Activated CD4-positive, alpha-beta T cell treated with anti-CD3 and anti-CD28 coated beads for 24 hours (primary cell): ENCODE results near the gene RPL29.

ENCODE experiments used
- DNase-seq, 2 donors: peaks; one replicate each; pipeline ENCODE4 v3.0.0-alpha.2; 2020; ENCODE audit warnings: low read depth in 2 of 2

Gene RPL29

GRCh38 chr3:52025453-52025852, 29.8 kb upstream of the RPL29 start:
- DNase-seq = no peak

- DNase-seq = no peak
These were observed 29.2 kb upstream of the RPL29 start for GRCh38 chr3:52024765-52025452.

- DNase-seq = no peak
These were observed 28.4 kb upstream of the RPL29 start for GRCh38 chr3:52023860-52024764.

DNA sequence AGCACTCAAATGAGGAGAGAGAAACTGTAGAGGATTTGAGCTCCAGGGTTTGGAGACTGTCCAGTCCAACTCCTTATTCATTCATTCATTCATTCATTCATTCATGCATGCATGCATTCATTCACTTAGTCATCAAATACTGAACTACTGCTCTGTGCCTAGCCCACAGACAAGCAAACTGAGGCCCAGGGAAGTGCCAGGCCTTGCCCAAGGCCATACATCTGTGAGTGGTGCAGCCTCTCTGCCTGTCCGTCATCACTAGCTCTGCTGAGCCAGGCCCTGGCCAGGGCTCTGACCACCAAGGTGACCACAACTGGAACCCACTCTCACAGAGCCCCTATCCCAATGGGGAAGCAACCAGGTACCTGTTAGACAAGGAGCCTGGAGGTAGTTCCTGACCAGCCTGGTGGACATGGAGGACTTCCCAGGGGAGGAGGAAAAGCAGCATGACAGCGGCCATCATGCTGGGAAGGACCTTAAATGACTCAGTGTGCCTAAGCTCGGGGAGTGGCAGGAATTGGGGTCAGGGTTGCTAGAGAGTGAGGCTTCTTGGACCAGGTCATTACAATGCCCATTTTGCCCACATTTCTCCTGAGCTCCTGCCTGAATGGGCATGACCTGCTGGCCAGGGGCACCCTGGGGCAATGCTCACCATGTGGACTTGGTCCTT, 27.5 kb upstream of the RPL29 start:
- DNase-seq = no peak

- DNase-seq = no peak
These were observed 26.8 kb upstream of the RPL29 start for GRCh38 chr3:52022323-52023100.

DNA sequence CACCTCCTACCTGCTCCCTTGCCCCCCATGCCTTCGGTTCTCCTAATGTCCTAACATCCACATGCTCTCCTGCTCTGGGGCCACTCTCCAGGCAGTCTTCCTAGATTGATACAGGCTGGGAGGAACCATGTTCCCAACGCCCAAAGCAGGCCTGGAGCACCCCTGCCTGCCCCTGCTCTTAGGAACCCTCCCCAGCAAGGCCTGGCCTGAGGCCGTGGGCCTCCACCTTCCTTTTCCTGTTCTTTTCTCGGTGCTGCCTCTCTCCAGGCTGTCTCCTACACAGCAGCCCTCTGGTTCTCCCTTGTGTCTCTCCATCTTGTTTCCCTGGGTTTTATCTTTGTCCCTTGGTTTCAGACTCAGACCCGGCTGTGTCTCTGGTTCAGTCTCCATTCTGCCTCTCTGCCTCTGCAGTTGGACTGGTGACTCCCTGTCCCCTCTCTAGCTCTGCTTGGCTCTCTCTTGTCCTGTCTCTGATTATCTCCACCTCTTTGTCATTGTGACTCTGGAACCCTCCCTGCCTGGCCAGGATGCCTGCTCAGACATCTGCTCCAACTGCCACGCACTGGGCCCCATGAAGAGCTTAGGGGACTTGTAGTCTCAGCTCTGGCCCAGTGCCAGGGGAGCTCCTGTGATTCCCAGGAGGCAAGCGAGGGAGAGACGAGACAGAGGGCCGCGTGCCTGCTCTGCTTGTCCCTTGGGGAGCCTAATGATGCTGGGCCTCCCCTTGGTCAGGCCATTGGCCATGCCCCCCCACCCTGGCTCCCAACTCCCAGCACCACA, 26.0 kb upstream of the RPL29 start:
- no peak for DNase-seq

DNA sequence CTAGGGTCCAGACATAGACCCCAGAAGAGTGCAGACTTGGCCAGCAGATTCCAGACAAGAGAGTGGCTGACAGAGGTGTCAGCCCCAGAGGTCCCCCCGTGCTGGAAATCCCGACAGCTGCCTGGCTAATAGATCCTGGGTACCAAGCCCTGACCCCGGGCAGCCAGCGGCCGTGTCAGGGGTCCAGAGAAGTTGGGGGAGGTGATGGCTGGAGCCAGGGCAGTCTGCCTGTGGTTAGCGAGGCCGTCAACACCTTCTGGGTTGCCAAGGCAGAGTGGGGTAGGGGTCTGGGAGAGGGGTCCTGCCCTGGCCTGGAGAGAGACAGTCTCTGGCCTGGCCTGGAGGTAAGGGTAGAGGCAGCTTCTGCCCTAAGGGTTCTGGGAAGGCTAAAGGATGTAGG, 25.1 kb upstream of the RPL29 start:
- DNase-seq = no peak

GRCh38 chr3:52019352-52020080, 23.8 kb upstream of the RPL29 start:
- DNase-seq = no peak

DNA sequence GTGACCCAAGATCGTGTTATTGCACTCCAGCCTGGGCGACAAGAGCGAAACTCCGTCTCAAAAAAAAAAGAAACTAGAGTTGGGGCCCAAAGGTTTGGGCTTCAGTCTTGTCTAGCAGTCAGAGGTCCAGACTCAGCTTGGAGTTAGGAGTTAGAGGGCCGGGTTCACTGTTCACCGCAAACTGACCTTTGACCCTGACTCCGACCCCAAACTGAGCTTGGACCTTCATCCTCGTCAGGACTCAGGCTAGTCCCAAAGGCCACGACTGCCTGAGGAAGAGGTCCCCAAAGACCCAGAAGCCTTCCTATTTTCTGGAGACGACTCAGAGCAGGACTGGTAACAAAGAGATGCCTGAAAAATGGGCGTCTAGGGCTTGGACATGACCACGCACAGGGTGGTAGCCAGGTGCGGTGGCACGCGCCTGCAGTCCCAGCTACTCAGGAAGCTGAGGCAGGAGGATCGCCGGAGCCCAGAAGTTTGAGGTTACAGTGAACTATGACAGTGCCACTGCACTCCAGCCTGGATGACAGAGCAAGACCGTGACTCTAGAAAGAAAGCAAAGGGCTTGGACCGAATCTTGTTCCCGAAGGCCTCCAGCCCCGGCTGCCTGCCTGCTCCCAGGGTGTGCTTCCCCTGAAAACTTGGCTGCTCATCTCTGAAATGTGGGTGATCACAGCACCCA, 22.8 kb upstream of the RPL29 start:
- DNase-seq = no peak

GRCh38 chr3:52017586-52017985, 21.9 kb upstream of the RPL29 start:
- DNase-seq = no peak

GRCh38 chr3:52015438-52016228, 19.9 kb upstream of the RPL29 start:
- DNase-seq = no peak

DNA sequence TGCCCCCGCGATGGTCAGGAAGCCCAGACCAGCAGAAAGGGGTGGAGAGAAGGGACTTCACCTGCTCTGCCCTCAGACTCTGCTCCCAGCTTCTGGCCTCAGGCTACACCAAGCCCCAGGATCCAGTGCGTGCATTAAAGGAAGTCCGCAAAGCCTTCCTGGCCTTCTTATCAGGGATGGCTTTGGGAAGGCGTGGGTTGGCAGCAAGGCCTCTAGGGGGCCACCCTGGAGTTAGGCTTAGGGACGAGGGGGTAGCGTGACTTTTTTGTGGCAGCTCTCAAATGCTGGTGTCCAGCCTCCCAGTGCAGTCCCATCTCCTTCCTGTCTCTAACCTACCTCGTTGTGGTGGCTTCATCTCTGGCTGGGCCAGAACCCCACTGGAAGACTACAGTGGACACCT, 18.9 kb upstream of the RPL29 start:
- DNase-seq = no peak

DNA sequence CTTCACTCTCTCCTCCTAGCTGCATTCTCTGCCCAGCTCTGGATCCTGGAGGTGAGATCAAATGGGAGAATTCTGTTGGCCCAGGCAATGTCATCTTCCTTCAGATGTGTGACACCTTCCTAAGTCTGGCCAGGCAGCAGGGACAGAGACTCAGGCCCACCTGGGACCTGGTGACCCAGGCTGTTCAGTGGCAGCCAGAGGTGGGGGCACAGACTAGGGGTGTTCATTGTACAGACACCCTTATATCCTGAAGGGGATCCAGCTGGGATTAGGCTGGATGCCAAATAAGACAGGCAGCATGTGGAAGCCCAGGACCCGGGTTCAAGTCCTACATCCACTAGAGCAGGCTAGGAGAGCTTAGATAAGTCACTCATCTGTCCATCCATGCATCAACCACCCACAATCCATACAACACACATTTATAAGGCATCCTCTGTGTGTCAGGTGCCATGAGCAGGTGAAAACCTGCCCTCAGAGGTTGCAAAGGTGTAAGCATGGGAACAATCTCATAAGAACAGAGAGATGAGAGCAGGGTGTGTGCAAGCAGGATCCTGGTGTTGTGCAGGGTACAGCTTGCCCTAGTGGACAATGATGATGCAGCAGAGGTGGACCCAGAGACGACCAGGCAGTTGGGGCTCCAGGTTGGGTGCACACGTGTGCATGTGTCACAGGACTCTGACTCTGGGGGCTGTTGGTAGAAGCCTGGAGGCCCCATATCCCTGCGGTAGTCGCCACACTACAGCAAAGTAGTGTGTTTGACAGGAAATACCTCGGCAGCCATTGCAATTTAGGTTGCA, 18.3 kb upstream of the RPL29 start:
- DNase-seq = no peak

- DNase-seq = no peak
These were observed 17.0 kb upstream of the RPL29 start for GRCh38 chr3:52012699-52013098.

DNA sequence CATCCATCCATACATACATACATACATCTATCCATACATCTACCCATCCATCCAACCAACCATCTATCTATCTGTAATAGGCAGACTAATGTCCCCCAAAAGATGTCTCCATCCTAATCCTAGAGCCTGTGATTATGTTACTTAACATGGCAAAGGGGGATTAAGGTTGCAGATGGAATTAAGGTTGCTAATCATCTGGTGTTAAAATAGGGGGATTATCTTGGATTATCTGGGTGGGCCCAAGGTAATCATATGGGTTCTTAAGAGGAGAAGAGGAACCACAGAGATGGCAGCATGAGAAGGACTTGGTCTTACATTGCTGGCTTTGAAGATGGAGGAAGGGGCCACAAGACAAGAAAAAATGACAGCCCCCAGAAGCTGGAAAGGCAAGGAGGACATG, 14.7 kb upstream of the RPL29 start:
- no peak for DNase-seq

GRCh38 chr3:52007291-52007690, 11.6 kb upstream of the RPL29 start:
- DNase-seq = no peak

DNA sequence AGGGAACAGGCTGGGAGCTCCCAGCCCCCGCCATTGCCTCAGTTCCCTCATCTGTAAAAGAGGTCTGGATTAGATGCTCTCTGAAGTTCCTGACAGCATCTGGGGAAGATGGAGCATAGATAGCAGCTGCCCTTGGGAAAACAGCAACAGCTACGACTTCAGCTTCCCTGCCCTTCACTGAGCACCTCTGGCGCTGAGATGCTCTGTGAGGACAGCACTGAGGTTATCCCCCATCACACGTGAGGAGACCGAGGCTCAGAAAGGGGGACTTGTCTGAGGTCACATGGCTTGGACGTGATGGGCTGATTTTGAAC, 11.1 kb upstream of the RPL29 start:
- DNase-seq = no peak
